A549 (cell line): ENCODE measurements around the gene SEC24B. TPM values are rescaled to one million over a fixed set of nuclear protein-coding genes. Genes with fewer than 3 reads are reported as not detected.
"Not testable (repeated sequence)": the region's sequence is repeated elsewhere in the genome, so short reads cannot be mapped to it uniquely, and the experiment has no call there.

Source experiments
- ATAC-seq, 2 experiments: fragments of 200-7000 bp in 1 of 2; fragments of >200 bp in 1 of 2; cut with Nextera tagmentation in 1 of 2; cut with Tn5 transposase in 1 of 2; 3 replicates each; pipeline versions ENCODE4 v1.8.0 to v1.9.1; 2018 to 2020; ENCODE audit warnings: mild to moderate bottlenecking in 1 of 2, moderate library complexity in 1 of 2
- CTCF ChIA-PET: fragments of 300-600 bp; sonication (Branson Sonifier 250); formaldehyde crosslinking; extraction: SDS; loops from one replicate; lab custom pipeline; 2021; ENCODE audit warnings: antibody characterized with exemption, inconsistent platforms; lab: Yijun Ruan, JAX
- POLR2A ChIA-PET: fragments of 350-600 bp; formaldehyde crosslinking; extraction: SDS; loops from one replicate; lab custom pipeline; 2021; ENCODE audit warnings: antibody characterized with exemption, inconsistent platforms; lab: Yijun Ruan, JAX
- DNase-seq, 2 experiments: peaks; one replicate each; pipeline versions ENCODE4 v3.0.0 to v3.0.0-alpha.2; 2011 to 2016; ENCODE audit warnings: low read depth in 1 of 2, low spot score in 1 of 2
- FAIRE-seq: peaks from 2 replicates; lab custom pipeline; 2011; peaks lifted over from hg19 to GRCh38; lab: Jason Lieb, UNC
- H3K27ac ChIP-seq, 2 experiments: fragments of >200 bp; sonication (Bioruptor Twin); formaldehyde crosslinking; 3 replicates each; pipeline ENCODE4 v1.5.1; 2016 to 2017
- H3K4me1 ChIP-seq: fragments of >200 bp; sonication (Bioruptor Twin); formaldehyde crosslinking; 3 replicates; pipeline ENCODE4 v1.6.1; 2016
- H3K4me2 ChIP-seq: fragments of >200 bp; sonication (Bioruptor Twin); formaldehyde crosslinking; 3 replicates; pipeline ENCODE4 v1.6.1; 2016
- H3K4me3 ChIP-seq: fragments of >200 bp; sonication (Bioruptor Twin); formaldehyde crosslinking; 3 replicates; pipeline ENCODE4 v1.5.1; 2016
- H3K9me3 ChIP-seq: fragments of >200 bp; sonication (Bioruptor Twin); formaldehyde crosslinking; 3 replicates; pipeline ENCODE4 v1.6.1; 2016
- CEBPB ChIP-seq, 2 experiments: fragments of >200 bp in 1 of 2; sonication (Bioruptor Twin) in 1 of 2; formaldehyde crosslinking in 1 of 2; IDR thresholded peaks; 2 replicates each; pipeline ENCODE4 v1.6.1; 2012 to 2016
- CTCF ChIP-seq: fragments of >200 bp; sonication (Bioruptor Twin); formaldehyde crosslinking; IDR thresholded peaks from 3 replicates; pipeline ENCODE4 v1.5.1; 2016
- E2F6 ChIP-seq: IDR thresholded peaks from 2 replicates; pipeline ENCODE4 v1.6.1; 2012; ENCODE audit warnings: low read depth, borderline replicate concordance
- HDAC2 ChIP-seq: fragments of 200-600 bp; sonication (generic); IDR thresholded peaks from 2 replicates; pipeline ENCODE4 v1.6.1; 2016
- HMGXB4 ChIP-seq: fragments of 250-450 bp; sonication (Bioruptor Pico); IDR thresholded peaks from 2 replicates; pipeline ENCODE4 v1.5.0; 2021; ENCODE audit warnings: mild to moderate bottlenecking, moderate library complexity, borderline replicate concordance
- JUN ChIP-seq, 2 experiments: fragments of >200 bp; sonication (Bioruptor Twin); formaldehyde crosslinking; IDR thresholded peaks; 2 replicates in 1 of 2; 3 replicates in 1 of 2; pipeline ENCODE4 v1.6.1; 2016 to 2017
- MYC ChIP-seq: IDR thresholded peaks from 2 replicates; pipeline ENCODE4 v1.6.1; 2012; ENCODE audit warnings: mild to moderate bottlenecking, inconsistent platforms, low read length, improper control_type of control experiment, borderline replicate concordance
- NFE2L2 ChIP-seq: fragments of 150-350 bp; conservative IDR thresholded peaks from 2 replicates; pipeline ENCODE4 v1.6.1; 2014; ENCODE audit warnings: low read length
- NPAS2 ChIP-seq: fragments of 250-450 bp; sonication (Bioruptor Pico); IDR thresholded peaks from 2 replicates; pipeline ENCODE4 v1.8.0; 2022; ENCODE audit warnings: mild to moderate bottlenecking, moderate library complexity, borderline replicate concordance
- PHF8 ChIP-seq: fragments of 200-600 bp; sonication (generic); IDR thresholded peaks from 2 replicates; pipeline ENCODE4 v1.6.1; 2016; ENCODE audit warnings: low read depth, mild to moderate bottlenecking, antibody characterized with exemption, moderate library complexity, borderline replicate concordance
- RAD21 ChIP-seq, 2 experiments: fragments of >200 bp in 1 of 2; sonication (Bioruptor Twin) in 1 of 2; formaldehyde crosslinking in 1 of 2; IDR thresholded peaks in 1 of 2; conservative IDR thresholded peaks in 1 of 2; 2 replicates in 1 of 2; 3 replicates in 1 of 2; pipeline ENCODE4 v1.6.1; 2012 to 2018; ENCODE audit warnings: inconsistent platforms in 1 of 2
- RFX5 ChIP-seq: fragments of 450-650 bp; IDR thresholded peaks from 2 replicates; pipeline ENCODE4 v1.7.1; 2014; ENCODE audit warnings: antibody characterized with exemption, mild to moderate bottlenecking, moderate library complexity
- SMC3 ChIP-seq: fragments of >200 bp; sonication (Bioruptor Twin); formaldehyde crosslinking; IDR thresholded peaks from 3 replicates; pipeline ENCODE4 v1.6.1; 2018; ENCODE audit warnings: inconsistent platforms
- ZFP36 ChIP-seq: fragments of 450-650 bp; IDR thresholded peaks from 2 replicates; pipeline ENCODE4 v1.6.1; 2014; ENCODE audit warnings: borderline replicate concordance; ENCODE audit not compliant: partially characterized antibody
- WGBS: methylation state at CpG from one replicate; pipeline ENCODE4 v1.1.6; 2017; ENCODE audit errors: missing lambda C conversion rate; 5-methylcytosine and 5-hydroxymethylcytosine counted together
- polyA plus RNA-seq, 4 experiments: library from polyadenylated mRNA; depleted of rRNA in 3 of 4; stranded (reverse); fragments of >200 nt; fragmentation: RNase III in 1 of 4; extraction: RNeasy Plus Mini Kit Qiagen cat#74134 plus additional on column Dnase treatment in 1 of 4; gene quantifications; 2 replicates in 3 of 4; 3 replicates in 1 of 4; pipeline ENCODE4 v1.2.3, GENCODE V29; 2011 to 2017
- TF ChIP-seq, protein P1 (sequence below): fragments of 200-600 bp; sonication (generic); IDR thresholded peaks from 2 replicates; pipeline ENCODE4 v1.6.1; 2016; ENCODE audit warnings: antibody characterized with exemption, mild to moderate bottlenecking, moderate library complexity

Gene SEC24B
- polyA plus RNA-seq, 2 of the 4 experiments (the other 2 are of a cell fraction) = 13.8 to 40.0 TPM

GRCh38 chr4:109576462-109576861 lies 142.8 kb downstream of the SEC24B start (continued):
- no peak for TF ChIP-seq E2F6
- no peak for TF ChIP-seq SMC3
- TF ChIP-seq NPAS2 (CRISPR knock-in tag) = no peak

- Histone ChIP-seq H3K27ac (no peak overlapping the region), H3K4me2 (no peak overlapping the region), H3K4me1 (no peaks in the 10 kb centered on the region), H3K4me3 (no peak overlapping the region), H3K9me3 (no peaks in the 10 kb centered on the region)
- ATAC-seq (no peak), FAIRE-seq (no peak), DNase-seq (no peak)
- ChIA-PET POLR2A (no interaction called here), CTCF (no interaction called here)
- TF ChIP-seq, protein P1, sequence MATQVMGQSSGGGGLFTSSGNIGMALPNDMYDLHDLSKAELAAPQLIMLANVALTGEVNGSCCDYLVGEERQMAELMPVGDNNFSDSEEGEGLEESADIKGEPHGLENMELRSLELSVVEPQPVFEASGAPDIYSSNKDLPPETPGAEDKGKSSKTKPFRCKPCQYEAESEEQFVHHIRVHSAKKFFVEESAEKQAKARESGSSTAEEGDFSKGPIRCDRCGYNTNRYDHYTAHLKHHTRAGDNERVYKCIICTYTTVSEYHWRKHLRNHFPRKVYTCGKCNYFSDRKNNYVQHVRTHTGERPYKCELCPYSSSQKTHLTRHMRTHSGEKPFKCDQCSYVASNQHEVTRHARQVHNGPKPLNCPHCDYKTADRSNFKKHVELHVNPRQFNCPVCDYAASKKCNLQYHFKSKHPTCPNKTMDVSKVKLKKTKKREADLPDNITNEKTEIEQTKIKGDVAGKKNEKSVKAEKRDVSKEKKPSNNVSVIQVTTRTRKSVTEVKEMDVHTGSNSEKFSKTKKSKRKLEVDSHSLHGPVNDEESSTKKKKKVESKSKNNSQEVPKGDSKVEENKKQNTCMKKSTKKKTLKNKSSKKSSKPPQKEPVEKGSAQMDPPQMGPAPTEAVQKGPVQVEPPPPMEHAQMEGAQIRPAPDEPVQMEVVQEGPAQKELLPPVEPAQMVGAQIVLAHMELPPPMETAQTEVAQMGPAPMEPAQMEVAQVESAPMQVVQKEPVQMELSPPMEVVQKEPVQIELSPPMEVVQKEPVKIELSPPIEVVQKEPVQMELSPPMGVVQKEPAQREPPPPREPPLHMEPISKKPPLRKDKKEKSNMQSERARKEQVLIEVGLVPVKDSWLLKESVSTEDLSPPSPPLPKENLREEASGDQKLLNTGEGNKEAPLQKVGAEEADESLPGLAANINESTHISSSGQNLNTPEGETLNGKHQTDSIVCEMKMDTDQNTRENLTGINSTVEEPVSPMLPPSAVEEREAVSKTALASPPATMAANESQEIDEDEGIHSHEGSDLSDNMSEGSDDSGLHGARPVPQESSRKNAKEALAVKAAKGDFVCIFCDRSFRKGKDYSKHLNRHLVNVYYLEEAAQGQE = no peak
- no peak for TF ChIP-seq HDAC2
- 89% methylated on average over 3 of the region's 3 CpGs for WGBS
Measured at GRCh38 chr4:109578846-109579245, 145.2 kb downstream of the SEC24B start.

GRCh38 chr4:109579997-109580396 lies 146.4 kb downstream of the SEC24B start:
- DNase-seq, ATAC-seq, H3K4me3 ChIP-seq, FAIRE-seq, H3K4me1 ChIP-seq, POLR2A ChIA-PET, H3K9me3 ChIP-seq, H3K4me2 ChIP-seq, H3K27ac ChIP-seq: not testable (repeated sequence)
- WGBS = 90% methylated on average over 5 of the region's 5 CpGs
- CTCF ChIA-PET = interaction anchor here (0.6 kb wide), 1 partner anchor 11 kb away, joined by 3 read pairs; no protein-coding TSS in a partner anchor

DNA sequence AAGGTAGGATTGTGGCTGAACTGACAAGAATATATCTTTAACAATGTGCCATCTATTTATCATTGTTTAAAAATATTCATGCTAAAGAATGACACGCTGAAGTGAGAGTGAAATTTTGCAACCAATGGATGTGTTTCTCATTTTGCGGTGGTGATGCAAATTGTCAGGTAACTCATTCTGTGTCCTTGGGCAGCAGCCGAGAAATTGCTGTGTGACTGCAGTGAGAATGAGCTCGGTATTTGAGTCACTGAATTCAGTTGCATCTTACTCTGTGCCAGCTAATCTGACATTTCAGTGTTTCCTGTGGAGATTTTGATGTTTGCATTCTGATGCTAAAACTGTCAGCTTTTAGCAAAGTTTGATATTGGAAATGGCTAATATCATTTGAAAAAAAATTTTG lies 154.6 kb downstream of the SEC24B start:
- ChIA-PET CTCF (no interaction called here), POLR2A (no interaction called here)
- 71% methylated on average over 4 of the region's 4 CpGs for WGBS

More for the DNA sequence above, 154.6 kb downstream of the SEC24B start:
- TF ChIP-seq RFX5 = no peak
- TF ChIP-seq CTCF = no peak
- TF ChIP-seq PHF8 = no peak
- TF ChIP-seq MYC = no peak
- TF ChIP-seq RAD21 (conservative IDR thresholded peaks at IDR 0.05 in 1 of 2, IDR thresholded peaks at IDR 0.05 in 1 of 2) = no peak
- no peak for TF ChIP-seq ZFP36
- no peak for TF ChIP-seq JUN (IDR thresholded peaks at IDR 0.05)
- TF ChIP-seq HMGXB4 (CRISPR knock-in tag) = no peak
- no peak for TF ChIP-seq NFE2L2
- TF ChIP-seq CEBPB (IDR thresholded peaks at IDR 0.05) = no peak
- no peaks in the 10 kb centered on the region for H3K9me3 ChIP-seq
- ATAC-seq (no peak), FAIRE-seq (no peak), DNase-seq (no peak)
- no peaks in the 10 kb centered on the region for H3K4me1 ChIP-seq
- no peak overlapping the region for H3K27ac ChIP-seq
- no peak overlapping the region for H3K4me3 ChIP-seq
- no peak overlapping the region for H3K4me2 ChIP-seq
